GDM1 (cell line): ENCODE results near the gene PHLDB2.

Experiments used
- DNase-seq: peaks from one replicate; lab custom pipeline; 2025; lab: John Stamatoyannopoulos, UW

Gene PHLDB2

DNA sequence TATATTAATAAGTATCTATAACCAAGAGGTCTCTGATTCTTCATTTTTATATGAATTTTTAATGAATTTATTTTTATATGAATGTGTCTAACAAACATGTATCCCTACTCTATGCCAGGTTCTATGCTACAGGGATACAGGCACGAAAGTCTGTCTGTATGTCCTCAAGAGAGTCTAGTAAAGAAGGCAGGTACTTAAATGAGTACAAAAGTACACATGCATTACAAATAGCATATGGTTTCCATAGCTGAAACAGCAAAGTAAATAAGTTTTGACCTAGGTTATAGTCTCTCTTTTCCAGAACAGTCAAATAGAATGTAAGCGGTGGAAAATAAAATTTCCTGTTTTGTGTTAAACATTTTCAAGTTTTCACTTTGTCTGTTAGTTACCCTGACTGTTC is 106.4 kb downstream of the PHLDB2 start:
- no peak for DNase-seq

DNA sequence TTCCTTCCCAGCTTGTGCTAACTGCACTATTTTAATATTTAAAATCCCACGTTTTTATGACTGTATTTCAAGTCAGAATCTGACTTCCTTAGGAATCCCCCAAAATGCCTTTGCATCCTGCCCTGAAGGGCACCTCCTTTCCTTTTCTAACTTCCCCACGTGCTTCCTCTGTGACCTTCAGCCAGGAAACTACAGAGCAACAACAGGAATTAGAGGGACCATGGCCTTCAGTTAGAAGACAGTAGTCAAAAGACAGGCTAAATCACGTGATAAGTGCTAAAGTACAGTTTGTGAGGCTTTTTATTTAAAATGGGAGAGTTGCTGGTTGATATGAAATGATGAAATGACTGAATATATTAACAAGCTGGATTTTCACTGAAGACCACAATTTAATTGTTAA is 108.0 kb downstream of the PHLDB2 start:
- DNase-seq, result no peak

DNA sequence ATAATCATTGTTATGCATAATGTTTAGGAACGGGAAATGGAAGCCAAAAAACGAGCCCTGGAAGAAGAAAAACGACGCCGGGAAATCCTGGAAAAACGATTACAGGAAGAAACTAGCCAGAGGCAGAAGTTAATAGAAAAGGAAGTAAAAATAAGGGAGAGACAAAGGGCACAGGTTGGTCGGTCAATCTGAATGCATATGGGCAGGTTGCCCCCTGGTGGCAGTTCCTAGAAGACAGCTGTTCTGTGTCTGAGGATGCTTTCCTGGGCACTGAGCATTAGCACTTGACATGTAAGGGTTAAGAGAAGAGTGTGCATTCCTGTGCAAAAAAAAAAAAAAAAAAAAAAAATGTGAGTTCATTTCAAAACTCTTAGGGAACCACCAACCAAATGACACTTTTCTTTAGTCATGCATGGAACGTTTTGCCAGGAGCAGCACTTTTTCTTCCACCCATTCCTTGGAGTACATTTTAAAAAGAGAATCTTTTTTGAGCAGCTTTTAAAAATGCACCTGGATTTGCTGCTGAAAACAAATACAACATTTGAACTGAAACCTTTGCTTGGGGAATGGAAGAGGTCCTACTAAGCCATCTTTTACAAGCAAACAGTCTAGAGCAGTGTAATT is 108.7 kb downstream of the PHLDB2 start:
- peak; percentile 52 for DNase-seq

DNA sequence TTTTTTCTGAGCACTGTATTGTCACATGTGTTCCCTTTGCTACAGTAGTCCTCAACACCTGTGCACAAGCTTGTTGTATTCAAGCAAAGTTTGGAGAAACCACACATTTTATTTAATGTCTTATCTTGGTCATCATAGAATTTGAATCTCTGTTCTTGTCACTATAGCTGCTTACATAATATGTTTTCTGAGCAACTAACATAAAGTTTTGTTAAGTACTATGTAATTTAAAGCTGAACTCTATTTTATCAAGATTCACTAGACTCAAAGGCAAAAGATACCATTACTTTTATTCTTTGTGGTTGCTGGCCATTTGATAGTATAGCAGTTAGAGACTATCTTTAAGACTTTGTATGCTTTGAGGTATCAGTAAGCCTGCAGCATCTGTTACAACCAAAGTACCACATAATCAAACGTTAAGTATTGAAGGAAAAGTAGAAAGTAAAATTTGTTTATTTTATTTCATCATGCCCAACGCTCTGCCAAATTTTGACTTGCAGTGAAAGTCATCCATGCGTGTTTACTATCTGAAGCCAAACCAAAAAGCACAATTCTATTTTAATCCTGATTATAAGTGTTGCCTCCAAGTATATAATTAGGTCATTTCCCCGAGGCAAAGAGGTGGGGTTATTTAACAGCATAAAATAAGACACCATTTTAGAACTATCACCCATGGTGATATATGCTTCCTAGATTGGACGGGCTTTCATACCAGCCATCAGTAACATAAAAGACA is 109.4 kb downstream of the PHLDB2 start:
- no peak for DNase-seq

DNA sequence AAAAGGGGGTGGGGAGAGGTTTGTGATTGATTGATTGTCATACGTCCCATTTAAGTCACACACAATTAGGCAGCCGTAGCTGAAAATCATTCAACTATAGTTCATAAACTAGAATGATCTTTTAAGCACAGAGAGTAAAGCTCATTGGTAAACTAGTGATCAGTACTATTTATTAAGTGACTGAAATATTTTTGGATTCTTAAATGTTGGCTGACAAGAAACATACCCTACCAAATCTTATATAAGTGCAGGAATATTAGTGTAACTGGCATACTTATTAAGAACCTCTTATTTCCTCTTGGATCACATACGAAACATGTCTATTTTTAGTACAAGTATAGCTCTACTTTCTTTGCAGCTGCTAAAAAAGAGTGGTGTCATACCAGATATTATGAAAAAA is 111.3 kb downstream of the PHLDB2 start:
- no peak for DNase-seq

DNA sequence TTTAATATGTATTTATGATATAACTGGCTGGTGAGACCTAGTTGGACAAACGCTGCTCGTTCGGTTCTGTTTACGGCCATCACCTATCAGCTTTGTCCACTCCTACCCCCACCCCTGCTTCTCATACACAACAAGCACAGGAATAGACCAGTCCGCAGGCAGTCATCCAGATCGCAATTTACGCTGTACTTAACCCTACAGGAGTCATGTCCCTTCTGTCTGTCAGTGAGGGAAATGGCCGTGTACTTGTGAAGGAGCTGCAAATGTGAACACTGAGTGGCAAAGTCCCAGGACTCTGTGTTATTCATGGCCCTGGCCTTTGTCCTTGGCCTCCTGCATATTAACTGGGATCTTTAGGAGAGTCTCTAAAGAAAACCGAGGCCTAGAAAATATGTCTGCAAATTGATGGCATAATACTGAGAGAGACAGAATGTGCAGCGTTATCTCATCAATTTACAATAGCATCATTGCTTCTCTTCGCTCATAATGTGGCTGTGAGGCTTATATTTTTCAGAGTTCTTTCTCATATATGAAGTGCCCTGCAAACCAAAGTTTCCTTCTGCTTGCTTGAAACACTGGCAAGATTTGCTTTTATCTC is 112.6 kb downstream of the PHLDB2 start:
- no peak for DNase-seq

DNA sequence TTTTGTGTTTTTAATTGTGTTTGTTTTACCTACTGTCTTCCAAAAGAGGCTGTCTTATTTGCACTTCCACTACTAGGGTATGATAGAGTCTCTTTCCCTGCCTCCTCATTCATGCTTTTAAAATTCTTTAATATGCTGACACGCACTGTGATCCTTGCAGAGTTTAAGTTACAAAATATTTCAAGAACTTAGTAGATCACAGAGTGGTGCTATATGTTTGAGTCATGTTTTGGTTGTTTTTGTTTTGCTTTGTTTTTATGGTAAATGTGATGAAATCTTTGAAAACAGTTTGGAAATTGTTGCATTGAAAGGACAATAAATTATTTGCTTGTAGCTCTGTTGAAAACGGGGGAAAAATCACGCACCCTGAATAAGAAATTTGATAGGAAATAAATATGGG is 113.8 kb downstream of the PHLDB2 start:
- DNase-seq, result no peak

DNA sequence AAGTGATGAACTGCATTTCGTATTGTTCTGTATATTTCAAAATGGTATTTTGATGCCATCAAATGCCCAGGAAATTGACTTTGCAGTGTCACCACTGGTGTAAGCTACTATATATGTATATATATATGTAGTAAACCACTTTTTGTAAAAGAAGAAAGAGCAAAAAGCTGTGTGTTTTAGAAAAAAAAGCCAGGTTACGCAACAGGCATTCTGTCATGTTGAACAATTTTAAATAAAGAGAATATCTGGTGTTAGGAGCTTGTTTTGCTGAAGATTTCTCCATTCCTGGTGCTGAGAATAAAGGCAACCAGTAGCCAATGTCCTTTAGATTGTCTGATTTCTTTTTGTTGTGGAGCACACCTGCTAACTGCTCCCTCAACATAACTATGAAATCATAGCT is 116.1 kb downstream of the PHLDB2 start:
- no peak for DNase-seq

DNA sequence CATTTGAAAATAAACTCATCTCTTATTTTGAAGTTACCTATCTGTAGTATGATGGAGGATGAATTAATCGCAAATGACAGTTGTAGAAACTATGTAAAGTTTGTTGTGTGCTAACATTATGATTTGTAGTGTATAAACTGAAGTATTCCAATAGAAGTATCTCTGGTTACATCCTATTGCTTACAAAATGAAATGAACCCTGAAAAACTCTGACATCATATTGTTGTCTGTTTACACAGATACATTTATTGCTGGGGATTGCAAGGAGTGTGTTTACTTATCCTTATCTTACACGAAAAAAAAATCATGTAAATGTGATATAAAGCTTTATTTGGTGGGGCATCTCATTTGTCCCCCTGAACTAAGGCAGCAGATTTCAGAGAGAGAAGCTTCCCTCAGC is 117.2 kb downstream of the PHLDB2 start:
- no peak for DNase-seq

DNA sequence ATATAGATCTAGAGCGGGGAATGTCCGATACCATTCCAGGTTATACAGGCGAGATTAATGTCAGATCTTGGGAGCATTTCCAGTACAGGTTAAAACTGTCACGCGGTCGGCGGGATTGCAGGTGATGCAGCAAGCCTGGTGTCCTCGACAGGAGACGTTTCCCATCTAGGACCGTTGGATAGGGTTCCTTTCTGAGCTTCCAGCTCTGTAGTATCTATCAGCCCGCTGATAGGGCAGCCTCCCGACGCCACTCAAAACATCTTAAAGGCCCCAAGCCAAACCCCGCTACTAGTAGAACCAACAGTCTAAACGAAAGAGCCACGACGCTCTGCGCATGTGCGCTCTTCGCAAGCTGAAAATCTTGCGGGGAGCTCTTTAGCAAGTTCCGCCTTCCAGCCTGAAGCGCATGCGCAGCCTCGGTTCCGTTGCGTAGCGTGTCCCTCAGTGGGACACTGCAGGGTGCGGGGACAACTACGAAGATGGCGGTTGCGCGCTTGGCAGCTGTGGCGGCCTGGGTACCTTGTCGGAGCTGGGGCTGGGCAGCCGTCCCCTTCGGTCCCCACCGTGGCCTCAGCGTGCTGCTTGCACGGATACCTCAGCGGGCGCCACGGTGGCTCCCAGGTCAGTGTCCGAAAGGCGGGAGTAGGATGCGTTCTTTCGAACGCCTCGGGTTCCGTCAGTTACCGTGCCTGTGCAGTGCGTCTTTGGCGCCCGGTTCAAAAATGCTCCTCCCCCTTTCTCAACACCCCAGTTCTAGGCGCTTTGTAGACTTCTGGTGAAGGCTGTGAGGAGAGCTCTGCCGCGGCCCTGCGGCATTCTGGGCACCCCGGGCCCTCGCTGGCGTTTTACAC is 119.7 kb downstream of the PHLDB2 start, which contains the start of gene ABHD10:
Gene ABHD10, plus strand, starts transcription at position 444 of the 851 bp plus-strand sequence. Its CDS starts 36 bp downstream, at position 480.
- peak; percentile 94 for DNase-seq

DNA sequence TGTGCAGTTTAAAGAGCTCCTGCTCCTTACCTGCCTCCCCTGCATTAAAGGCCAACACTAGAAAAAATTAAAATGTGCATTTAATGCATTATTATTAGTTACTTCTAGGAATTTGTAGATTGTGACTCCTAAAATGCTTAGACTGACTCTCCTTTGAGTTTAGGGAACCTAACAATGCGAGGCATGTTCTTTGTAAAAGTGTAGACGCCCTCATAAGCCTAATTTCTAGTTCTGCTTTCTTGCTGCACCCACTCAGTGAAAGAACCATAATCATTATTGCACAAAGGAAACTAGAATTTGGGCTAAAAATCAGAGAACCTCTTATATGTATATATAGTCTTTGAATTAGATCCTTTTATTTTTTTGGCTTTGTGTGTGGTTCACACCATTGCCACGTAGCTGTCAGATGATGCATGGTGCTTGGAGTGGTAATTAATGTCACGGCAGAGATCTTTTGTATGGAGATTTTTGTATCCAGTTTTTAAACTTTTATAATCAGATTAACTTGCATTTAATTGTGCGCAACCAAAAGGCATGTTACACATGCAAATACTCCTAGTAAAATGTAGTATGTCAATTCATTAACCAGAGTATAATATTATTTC is 120.5 kb downstream of the PHLDB2 start:
- DNase-seq, result no peak

DNA sequence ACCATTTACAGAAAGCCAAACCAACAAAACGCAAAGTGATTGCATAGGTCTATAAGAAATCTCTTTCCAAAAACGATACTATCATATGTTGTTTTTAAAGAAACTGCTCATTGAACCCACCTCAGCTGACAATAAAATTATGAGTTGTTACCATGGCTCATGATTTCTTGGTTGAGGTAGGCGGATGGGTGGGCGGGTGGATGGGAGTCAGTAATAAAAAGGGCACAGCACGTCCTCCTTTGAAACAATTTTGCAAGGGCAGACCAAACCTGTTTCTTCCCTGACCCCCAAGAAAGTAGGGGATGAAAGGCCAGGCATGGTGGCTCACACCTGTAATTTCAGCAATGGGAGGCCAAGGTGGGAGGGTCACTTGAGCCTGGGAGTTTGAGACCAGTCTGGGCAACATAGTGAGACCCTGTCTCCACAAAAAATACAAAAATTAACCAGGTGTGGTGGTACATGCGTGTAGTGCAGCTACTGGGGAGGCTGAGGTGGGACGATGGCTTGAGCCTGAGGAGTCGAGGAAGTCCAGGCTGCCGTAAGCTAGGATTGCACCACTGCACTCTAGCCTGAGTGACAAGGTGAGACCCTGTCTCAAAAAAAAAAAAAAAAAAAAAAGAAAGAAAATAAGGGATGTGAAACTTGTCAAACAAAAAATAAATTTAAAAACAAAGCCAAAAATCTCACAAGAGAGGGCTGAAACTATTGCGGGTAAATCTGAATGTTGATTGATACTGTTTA is 121.8 kb downstream of the PHLDB2 start:
- no peak for DNase-seq

DNA sequence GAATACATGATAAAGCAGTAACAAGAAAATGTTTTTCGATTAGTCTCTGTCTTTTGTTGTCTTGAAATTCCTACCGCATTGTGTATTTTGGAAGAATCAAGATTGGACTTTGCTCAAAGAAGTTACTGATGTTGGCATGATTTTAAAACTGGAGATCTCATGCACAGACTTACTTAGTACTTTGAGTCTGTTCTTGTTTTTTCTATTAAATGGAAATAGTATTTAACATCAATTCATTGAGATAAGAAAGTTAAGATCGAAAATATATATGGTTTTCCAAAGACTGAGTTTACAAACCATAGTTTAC is 122.3 kb downstream of the PHLDB2 start:
- no peak for DNase-seq

DNA sequence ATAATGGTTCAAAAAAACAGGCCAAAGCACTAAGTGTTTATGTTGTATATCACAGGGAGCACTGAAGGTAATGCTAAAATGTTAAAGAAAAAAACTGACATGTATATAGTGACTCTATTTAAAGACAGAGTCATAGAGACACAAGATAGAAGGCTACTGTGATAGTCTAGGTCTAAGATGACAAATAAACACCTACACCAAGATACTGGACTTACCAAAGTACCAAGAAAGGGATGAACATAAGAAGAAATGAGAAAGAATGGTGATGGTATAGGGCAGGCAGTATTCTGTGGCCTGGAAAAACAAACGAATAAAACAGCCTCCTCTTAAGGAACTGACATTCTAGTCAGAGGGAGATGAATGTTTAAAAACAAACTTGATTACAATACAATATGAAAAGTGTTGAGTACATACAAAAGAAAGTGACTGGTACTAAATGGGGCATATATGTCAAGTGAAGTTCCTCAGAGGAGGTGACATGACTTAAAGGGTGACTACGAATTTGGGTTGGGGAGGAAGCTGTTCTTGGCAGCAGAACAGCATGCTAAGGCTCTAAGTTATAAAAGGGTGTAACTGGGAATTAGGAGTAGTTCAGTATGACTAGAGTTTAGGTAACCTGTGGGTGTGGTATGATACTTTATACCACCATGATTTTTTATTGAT is 125.7 kb downstream of the PHLDB2 start:
- DNase-seq, result no peak

DNA sequence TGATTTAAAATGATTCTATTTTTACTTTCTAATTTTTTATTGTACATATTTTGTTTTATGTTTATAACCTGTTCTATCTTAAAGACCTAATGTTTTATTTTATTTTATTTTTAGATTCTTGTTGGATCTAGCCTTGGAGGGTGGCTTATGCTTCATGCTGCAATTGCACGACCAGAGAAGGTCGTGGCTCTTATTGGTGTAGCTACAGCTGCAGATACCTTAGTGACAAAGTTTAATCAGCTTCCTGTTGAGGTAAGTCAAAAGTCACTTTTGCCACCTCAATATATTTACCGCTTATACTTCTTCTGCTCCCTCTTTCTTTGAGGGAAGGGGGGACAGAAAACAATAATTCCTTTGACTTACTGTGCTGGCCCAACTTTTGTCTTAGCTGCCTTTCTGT is 127.7 kb downstream of the PHLDB2 start:
- no peak for DNase-seq

DNA sequence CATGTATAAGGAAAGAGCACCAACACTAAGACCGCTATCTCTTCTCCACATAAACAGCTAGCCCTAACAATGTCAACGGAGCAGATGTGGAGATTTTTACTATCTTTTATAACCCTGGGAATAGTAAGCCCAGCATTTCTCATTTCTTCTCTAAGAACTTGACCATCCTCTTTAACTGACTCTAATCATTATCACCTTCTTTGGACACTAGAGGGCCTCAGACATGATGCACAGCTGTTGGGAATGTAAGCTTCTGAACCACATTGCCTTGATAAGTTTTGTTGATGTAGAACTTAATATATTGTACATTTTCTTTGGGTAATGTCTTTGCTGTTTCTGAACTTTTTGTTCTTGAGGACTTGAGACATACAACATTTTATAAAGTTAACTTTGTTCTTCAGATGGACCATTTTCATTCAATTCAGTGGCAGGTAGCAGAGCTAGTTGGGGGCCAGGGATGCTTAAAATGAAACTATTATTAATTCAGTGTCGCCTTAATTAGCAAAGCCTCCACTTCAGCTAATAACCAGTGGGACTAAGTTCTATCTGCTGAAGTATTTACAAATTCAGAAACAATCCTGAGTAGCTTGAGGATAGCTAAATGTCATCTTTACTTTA is 130.1 kb downstream of the PHLDB2 start:
- DNase-seq, result no peak

DNA sequence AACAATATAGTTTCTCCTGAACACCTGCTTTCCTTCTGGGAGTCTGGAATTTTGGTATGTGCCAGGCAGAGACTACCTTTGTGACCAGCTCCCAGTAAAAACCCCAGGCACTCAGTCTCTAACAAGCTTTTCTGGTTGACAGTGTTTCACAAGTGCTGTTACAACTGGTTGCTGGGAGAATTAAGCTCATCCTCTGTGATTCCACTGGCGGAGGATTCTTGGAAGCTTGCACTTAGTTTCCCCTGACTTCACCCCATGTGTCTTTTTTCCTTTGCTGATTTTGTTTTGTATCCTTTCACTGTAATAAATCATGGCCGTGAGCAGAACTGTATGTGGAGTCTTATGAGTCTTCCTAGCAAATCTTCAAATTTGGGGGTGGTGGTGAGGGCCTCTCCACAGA is 134.0 kb downstream of the PHLDB2 start:
- DNase-seq, result no peak

DNA sequence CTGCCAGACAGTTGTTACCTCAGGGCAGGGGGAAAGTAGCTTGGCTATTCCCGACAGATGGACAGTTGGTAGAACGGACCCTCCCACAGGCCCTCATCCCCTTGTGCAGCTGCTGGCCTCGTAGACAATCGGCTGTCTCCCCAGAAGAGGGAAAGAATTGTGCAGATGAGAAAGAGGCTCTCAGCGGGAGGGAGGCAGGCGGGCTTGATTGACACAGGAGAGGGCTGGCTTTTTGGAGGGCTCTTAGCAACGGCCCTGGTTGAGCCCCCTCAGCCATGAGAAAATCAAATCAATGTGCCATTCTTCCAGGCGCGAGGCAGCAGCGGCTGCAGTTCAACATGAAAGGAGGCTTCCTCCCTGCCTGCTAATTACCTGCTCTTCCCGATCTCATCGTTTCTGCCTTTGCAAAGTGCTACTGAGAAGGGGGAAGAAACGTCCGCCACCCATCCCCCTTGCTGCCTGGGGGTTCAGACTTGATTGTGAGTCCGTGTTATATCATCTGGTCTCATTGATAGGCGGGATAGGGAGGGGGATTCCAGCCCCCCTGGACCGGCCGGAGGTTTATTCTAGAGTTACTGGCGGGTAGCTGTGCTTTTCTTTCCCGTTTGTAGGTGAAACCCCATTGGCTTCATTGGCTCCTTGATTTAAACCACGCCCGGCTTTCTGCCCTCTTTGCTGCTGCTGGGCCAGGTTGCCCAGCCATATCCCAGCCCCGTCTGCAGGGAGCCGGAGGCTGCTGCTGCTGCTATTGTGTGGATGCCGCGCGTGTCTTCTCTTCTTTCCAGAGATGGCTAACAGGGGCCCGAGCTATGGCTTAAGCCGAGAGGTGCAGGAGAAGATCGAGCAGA is 139.8 kb downstream of the PHLDB2 start, which contains the start of gene TAGLN3:
Gene TAGLN3, plus strand, starts transcription at position 287 of the 848 bp plus-strand sequence. Its CDS starts 501 bp downstream, at position 788.
- DNase-seq, result no peak
